Measurements from ENCODE around the gene TPM2.

DNA sequence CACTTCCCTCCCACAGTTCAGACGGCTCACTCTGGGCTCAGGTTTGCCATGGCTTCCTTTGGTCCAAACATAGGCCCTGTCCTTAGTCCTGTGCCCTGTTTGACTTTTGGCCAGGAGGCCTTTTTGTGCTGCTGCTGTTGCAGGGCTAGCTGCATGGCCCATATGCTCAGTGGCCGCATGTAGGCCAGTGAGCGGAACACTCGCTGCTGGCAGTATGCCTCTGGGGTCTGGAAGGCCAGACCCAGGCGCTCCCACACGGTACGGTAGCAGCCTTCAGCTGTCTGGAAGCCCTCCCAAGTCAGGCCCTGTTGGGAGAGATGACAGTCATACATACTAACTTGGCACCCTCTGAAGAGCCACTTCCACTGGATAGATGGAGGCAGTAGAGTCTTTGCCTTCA, 47.4 kb upstream of the TPM2 start:
- TF ChIP-seq FOXP2 (optimal IDR thresholded peaks at IDR 0.05; ENCODE audit: borderline replicate concordance, extremely low read depth, extremely low read length, insufficient read depth) (no peak), POLR2AphosphoS5 (IDR thresholded peaks at IDR 0.05; ENCODE audit: low read depth, low read length) (no peak), TAF1 (IDR thresholded peaks at IDR 0.05; ENCODE audit: borderline replicate concordance, insufficient read depth, low read length) (no peak), SIN3A (IDR thresholded peaks at IDR 0.05; ENCODE audit: borderline replicate concordance, insufficient read depth, low read length) (no peak)
- TF ChIP-seq, protein P1, sequence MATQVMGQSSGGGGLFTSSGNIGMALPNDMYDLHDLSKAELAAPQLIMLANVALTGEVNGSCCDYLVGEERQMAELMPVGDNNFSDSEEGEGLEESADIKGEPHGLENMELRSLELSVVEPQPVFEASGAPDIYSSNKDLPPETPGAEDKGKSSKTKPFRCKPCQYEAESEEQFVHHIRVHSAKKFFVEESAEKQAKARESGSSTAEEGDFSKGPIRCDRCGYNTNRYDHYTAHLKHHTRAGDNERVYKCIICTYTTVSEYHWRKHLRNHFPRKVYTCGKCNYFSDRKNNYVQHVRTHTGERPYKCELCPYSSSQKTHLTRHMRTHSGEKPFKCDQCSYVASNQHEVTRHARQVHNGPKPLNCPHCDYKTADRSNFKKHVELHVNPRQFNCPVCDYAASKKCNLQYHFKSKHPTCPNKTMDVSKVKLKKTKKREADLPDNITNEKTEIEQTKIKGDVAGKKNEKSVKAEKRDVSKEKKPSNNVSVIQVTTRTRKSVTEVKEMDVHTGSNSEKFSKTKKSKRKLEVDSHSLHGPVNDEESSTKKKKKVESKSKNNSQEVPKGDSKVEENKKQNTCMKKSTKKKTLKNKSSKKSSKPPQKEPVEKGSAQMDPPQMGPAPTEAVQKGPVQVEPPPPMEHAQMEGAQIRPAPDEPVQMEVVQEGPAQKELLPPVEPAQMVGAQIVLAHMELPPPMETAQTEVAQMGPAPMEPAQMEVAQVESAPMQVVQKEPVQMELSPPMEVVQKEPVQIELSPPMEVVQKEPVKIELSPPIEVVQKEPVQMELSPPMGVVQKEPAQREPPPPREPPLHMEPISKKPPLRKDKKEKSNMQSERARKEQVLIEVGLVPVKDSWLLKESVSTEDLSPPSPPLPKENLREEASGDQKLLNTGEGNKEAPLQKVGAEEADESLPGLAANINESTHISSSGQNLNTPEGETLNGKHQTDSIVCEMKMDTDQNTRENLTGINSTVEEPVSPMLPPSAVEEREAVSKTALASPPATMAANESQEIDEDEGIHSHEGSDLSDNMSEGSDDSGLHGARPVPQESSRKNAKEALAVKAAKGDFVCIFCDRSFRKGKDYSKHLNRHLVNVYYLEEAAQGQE (IDR thresholded peaks at IDR 0.05; ENCODE audit: insufficient read depth in 1 of 2, low read depth in 2 of 2, low read length in 2 of 2): no peak

Measured in PFSK-1 (cell line).